Epithelial cell of esophagus (primary cell): Measurements from ENCODE around the gene BRD7.
A peak's percentile ranks its signal among the peaks of the same experiment; 100 is the strongest.
"Not testable (repeated sequence)": the region's sequence is repeated elsewhere in the genome, so short reads cannot be mapped to it uniquely, and the experiment has no call there.

Experiments used
- DNase-seq: peaks from one replicate; pipeline ENCODE4 v3.0.0; 2010; ENCODE audit warnings: low read depth
- H3K4me3 ChIP-seq: 2 replicates; pipeline ENCODE4 v1.5.1; 2011; ENCODE audit warnings: mild to moderate bottlenecking, low read length, control low read depth
- TF ChIP-seq, protein P1 (sequence below): IDR thresholded peaks from 2 replicates; pipeline ENCODE4 v1.5.1; 2011; ENCODE audit warnings: low read depth, mild to moderate bottlenecking, low read length, control low read depth, inconsistent platforms; ENCODE audit not compliant: insufficient read depth; ENCODE audit errors: missing control alignments

BRD7 gene

DNA sequence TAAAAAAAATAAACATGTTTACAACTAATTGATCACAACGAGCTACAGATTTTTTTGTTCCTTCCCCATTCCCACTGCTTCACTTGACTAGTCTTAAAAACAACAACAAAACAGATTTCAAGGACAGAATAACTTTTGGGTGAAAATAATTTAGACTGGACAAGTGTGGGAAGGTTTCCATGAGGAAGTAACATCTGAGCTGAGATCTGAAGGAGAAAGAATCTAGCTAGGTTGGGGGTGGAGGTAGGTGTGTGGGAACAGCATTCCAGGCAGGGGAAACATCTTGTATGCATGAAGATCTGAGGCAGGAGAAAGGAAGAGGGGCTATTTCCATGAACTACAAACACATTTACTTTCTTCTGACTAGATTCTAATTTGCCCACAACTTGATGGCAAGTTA is 9.2 kb downstream of the BRD7 start:
- no peak overlapping the region for H3K4me3 ChIP-seq
- no peak for DNase-seq
- TF ChIP-seq, protein P1, sequence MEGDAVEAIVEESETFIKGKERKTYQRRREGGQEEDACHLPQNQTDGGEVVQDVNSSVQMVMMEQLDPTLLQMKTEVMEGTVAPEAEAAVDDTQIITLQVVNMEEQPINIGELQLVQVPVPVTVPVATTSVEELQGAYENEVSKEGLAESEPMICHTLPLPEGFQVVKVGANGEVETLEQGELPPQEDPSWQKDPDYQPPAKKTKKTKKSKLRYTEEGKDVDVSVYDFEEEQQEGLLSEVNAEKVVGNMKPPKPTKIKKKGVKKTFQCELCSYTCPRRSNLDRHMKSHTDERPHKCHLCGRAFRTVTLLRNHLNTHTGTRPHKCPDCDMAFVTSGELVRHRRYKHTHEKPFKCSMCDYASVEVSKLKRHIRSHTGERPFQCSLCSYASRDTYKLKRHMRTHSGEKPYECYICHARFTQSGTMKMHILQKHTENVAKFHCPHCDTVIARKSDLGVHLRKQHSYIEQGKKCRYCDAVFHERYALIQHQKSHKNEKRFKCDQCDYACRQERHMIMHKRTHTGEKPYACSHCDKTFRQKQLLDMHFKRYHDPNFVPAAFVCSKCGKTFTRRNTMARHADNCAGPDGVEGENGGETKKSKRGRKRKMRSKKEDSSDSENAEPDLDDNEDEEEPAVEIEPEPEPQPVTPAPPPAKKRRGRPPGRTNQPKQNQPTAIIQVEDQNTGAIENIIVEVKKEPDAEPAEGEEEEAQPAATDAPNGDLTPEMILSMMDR = no peak

DNA sequence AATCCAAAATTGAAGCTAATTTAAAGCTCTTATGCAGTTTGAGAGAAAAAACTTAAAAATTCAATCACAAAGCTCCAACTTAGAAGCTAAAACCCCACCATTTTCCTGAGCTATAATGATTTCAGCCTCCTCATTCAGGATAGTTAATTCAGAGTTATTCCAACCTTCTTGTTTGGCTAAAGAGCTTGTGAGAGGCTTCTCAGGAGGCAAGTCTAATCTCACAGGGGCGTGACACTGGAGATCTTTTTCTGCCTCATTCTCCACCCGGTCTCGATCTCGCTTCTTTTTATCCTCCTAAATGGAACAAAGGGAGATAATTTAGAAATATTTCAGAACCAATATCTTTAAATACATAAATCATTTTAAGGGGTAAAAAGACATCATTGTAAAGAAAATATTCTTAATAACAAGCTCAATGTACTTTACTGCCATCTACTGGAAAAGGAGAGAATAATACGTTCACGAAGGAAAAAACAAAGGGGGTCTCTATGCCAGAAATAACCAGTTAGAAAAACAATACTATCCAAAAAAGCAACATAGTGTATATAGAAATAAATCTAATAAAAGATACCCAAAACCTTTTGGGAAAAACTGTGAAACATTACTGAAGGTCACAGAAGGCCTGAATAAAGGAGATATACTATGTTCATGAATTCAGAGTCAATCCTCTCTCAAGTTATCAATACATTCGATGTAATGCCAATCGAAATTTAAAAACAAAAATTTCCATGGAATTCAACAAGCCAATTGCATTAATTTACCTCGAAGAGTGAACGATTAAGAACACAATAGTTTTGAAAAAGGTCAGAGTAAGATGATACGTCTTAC is 13.9 kb downstream of the BRD7 start:
- no peak overlapping the region for H3K4me3 ChIP-seq
- TF ChIP-seq, protein P1 = peak; percentile 46
- DNase-seq = no peak

DNA sequence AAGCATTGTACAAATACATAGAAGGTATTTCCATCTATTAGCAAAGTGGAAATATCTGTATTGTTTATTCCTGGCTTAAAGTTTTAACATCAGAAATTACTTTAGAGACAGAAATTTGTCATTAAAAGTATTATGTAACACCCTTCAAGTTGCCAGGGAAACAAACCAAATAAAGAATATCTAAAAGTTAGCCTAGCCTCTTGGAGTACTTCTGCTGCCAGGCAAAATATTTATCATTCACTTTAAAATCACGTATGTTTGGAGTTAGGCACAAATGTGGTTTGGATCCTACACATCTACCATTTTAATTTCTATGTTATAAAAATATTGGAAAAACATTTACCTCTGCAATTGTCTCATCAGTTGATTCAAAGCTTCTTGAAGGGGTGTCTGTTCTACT is 14.7 kb downstream of the BRD7 start:
- no peak for DNase-seq
- no peak overlapping the region for H3K4me3 ChIP-seq
- TF ChIP-seq, protein P1 = no peak

DNA sequence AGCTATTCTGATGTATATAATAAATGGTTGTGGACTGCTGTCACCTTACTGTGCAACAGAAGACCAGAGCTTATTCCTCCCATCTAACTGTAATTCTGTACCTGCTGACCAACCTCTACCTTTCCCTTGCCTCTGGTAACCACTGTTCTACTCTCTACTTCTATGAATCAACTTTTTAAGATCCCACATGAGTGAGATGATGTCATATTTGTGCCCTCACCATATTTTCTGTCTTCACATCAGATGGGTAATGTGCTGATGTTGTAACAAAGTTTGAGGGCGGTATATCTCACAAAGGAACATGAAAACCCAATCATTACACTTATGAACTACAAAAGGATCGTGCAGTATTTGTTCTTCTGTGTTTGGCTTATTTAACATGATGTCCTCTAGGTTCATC is 16.8 kb downstream of the BRD7 start:
- no peak for DNase-seq
- no peak overlapping the region for H3K4me3 ChIP-seq
- TF ChIP-seq, protein P1 = no peak

DNA sequence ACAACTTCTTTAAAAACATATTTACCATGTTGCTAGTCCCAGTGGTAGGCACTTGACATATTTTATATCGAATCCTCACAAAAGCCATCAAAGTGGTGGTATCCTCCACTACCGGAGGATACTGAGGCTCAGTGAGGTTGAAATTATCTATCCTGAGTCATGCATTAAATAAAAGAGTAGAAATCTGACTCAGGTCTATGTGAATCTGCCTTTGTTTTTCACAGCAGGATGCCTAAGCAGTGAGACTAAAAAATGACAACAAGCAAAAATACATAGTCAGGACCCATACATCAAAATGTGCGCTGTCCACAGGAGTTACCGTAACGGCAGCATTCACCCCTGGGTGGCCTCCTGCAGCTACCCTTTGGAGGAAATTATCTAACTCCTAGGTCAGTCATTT is 17.7 kb downstream of the BRD7 start:
- H3K4me3 ChIP-seq = no peak overlapping the region
- no peak for DNase-seq
- TF ChIP-seq, protein P1 = no peak

DNA sequence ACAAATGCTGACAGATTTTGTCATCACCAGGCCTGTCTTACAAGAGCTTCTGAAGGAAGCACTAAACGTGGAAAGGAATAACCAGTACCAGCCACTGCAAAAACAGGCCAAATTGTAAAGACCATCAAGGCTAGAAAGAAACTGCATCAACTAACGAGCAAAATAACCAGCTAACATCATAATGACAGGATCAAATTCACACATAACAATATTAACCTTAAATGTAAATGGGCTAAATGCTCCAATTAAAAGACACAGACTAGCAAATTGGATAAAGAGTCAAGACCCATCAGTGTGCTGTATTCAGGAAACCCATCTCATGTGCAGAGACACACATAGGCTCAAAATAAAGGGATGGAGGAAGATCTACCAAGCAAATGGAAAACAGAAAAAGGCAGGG is 23.6 kb downstream of the BRD7 start:
- not testable (repeated sequence) for DNase-seq, H3K4me3 ChIP-seq

DNA sequence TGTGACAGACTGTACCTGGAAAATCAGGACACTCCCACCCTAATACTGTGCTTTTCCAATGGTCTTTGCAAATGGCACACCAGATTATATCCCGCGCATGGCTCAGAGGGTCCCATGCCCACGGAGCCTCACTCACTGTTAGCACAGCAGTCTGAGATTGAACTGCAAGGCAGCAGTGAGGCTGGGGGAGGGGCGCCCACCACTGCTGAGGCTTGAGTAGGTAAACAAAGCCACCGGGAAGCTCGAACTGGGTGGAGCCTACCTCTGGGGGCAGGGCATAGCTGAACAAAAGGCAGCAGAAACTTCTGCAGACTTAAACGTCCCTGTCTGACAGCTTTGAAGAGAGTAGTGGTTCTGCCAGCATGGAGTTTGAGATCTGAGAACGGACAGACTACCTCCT is 25.2 kb downstream of the BRD7 start:
- H3K4me3 ChIP-seq, DNase-seq: not testable (repeated sequence)

DNA sequence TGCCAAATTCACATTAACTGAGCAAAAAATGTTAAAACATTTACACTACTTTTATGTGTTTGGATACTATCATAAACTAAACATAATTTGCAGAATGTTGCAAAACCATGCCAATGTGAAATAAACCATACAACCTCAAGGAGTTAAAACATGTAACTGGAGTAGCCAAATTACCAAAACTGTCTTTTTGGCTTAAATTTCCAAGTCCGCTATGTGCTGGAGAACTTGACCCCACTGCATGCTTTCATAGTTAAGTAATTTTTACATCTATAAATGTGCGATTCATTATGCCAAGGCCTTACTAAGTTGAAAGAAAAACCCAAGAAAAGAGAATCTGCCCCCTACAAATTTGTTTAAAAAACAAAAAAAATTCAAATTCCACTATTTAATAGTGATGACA is 28.2 kb downstream of the BRD7 start:
- no peak overlapping the region for H3K4me3 ChIP-seq
- TF ChIP-seq, protein P1 = no peak
- no peak for DNase-seq
